Stomach (tissue), 9 donors: ENCODE results near the gene GBP6. TPM values are rescaled to one million over a fixed set of nuclear protein-coding genes. Genes with fewer than 3 reads are reported as not detected.
"Not testable (repeated sequence)": the region's sequence is repeated elsewhere in the genome, so short reads cannot be mapped to it uniquely, and the experiment has no call there.

Experiments
- DNase-seq, 2 donors: peaks; one replicate each; pipeline versions ENCODE4 v3.0.0 to v3.0.0-alpha.2; 2013 to 2019
- H3K27ac ChIP-seq, 5 donors: fragments of 200-600 bp in 4 of 5; sonication (generic) in 4 of 5; one replicate each; pipeline ENCODE4 v1.5.1; 2013 to 2019; ENCODE audit warnings: mild to moderate bottlenecking in 1 of 5, moderate library complexity in 1 of 5
- H3K27me3 ChIP-seq, 3 donors: fragments of 200-600 bp; sonication (generic); one replicate each; pipeline ENCODE4 v1.5.1; 2017 to 2019; ENCODE audit warnings: mixed run types in 1 of 3
- H3K36me3 ChIP-seq, 4 donors: fragments of 200-600 bp; sonication (generic); 1 replicate in 3 of 4; 2 replicates in 1 of 4; pipeline ENCODE4 v1.5.1; 2016 to 2019
- H3K4me1 ChIP-seq, 4 donors: fragments of 200-600 bp; sonication (generic); one replicate each; pipeline ENCODE4 v1.5.1; 2016 to 2019
- H3K4me3 ChIP-seq, 4 donors: fragments of 200-600 bp; sonication (generic) in 3 of 4; one replicate each; pipeline ENCODE4 v1.5.1; 2016 to 2019; ENCODE audit warnings: mild to moderate bottlenecking in 1 of 4
- H3K9me3 ChIP-seq, 4 donors: fragments of 200-600 bp; sonication (generic); one replicate each; pipeline ENCODE4 v1.5.1; 2016 to 2019
- CTCF ChIP-seq, 7 experiments: fragments of 450-650 bp in 4 of 7; fragments of 200-600 bp in 3 of 7; sonication (generic) in 3 of 7; IDR thresholded peaks; one replicate each; pipeline ENCODE4 v1.5.1; 2016 to 2019; ENCODE audit warnings: antibody characterized with exemption in 7 of 7, control low read depth in 2 of 7, mild to moderate bottlenecking in 1 of 7
- EP300 ChIP-seq: sonication (generic); formaldehyde crosslinking; IDR thresholded peaks from one replicate; pipeline ENCODE4 v1.6.1; 2017; ENCODE audit warnings: antibody characterized with exemption
- POLR2A ChIP-seq, 4 donors: fragments of 450-650 bp; IDR thresholded peaks; one replicate each; pipeline ENCODE4 v1.6.1; 2016; ENCODE audit warnings: antibody characterized with exemption in 4 of 4, control low read depth in 2 of 4, mild to moderate bottlenecking in 1 of 4, moderate library complexity in 1 of 4
- POLR2AphosphoS5 ChIP-seq, 3 donors: sonication (generic); formaldehyde crosslinking; IDR thresholded peaks; one replicate each; pipeline ENCODE4 v1.6.1; 2016; ENCODE audit warnings: antibody characterized with exemption in 3 of 3
- WGBS, 5 donors: extraction: QIAGEN DNeasy Blood & Tissue Kit in 3 of 5; methylation state at CpG; one replicate each; pipeline versions ENCODE4 v1.1.5 to v1.1.7; 2013 to 2018; 5-methylcytosine and 5-hydroxymethylcytosine counted together
- intact Hi-C: fragments of 100-400 bp; cut with DNase I; formaldehyde crosslinking; loops from one replicate; pipeline ENCODE4 v1.15.1; 2023; ENCODE audit warnings: low total_unique reads
- polyA plus RNA-seq, 3 donors: library from polyadenylated mRNA; stranded (reverse); fragments of 200-250 nt; gene quantifications; one replicate each; pipeline ENCODE4 v1.2.3, GENCODE V29; 2013
- total RNA-seq, 5 donors: library from RNA; depleted of rRNA; stranded (reverse); fragments of >200 nt; gene quantifications; one replicate each; pipeline versions ENCODE4 v1.1.0 to v1.2.3, GENCODE V29; 2014 to 2016
- donor health status: healthy with polysubstance abuse.
- donor health status: Bipolar disorder and iron deficiency.
- donor health status: healthy.

The GBP6 gene
- total and polyA plus RNA-seq, 8 donors: 0.46 to 50.8 (median 1.1) TPM; not detected in 5

DNA sequence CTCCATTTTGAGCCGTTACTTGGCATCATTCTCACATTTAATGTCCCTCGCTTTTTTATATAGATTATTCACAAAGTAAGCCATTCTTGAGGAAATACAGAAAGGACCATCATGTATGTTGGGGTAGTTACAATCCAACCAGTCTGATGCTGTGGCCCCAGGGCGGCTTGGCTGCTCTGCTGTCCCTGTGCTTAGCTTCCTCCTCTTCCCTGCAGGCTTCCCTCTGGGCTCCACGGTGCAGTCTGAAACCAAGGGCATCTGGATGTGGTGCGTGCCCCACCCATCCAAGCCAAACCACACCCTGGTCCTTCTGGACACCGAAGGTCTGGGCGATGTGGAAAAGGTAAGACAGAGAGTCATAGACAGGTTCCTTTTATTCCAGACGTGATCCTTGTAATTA is 5.5 kb downstream of the GBP6 start:
- WGBS, 5 donors: 84 to 92% (median 90%) methylated on average over 8 of the region's 8 CpGs
- no peak overlapping the region for H3K27ac ChIP-seq
- no peaks in the 10 kb centered on the region for H3K9me3 ChIP-seq
- no peaks in the 10 kb centered on the region for H3K36me3 ChIP-seq
- H3K4me3 ChIP-seq: no peak overlapping the region
- no peak for DNase-seq
- no peaks in the 10 kb centered on the region for H3K4me1 ChIP-seq
- no peak for TF ChIP-seq EP300
- no peak for TF ChIP-seq CTCF (IDR thresholded peaks at IDR 0.05)
- no peak for TF ChIP-seq POLR2A (IDR thresholded peaks at IDR 0.05)
- TF ChIP-seq POLR2AphosphoS5 (IDR thresholded peaks at IDR 0.05): no peak
- H3K27me3 ChIP-seq: no peaks in the 10 kb centered on the region
- intact Hi-C loops: loop anchor here (10.0 kb wide), 1 partner anchor 365 kb away; no protein-coding TSS in a partner anchor

GRCh38 chr1:89373810-89374209 is 10.0 kb downstream of the GBP6 start:
- H3K36me3 ChIP-seq, DNase-seq, H3K4me1 ChIP-seq, H3K27ac ChIP-seq, H3K27me3 ChIP-seq, intact Hi-C loops, H3K9me3 ChIP-seq, H3K4me3 ChIP-seq: not testable (repeated sequence)
- 80 to 91% (median 88%) methylated on average over 4 of the region's 4 CpGs for WGBS, 5 donors

DNA sequence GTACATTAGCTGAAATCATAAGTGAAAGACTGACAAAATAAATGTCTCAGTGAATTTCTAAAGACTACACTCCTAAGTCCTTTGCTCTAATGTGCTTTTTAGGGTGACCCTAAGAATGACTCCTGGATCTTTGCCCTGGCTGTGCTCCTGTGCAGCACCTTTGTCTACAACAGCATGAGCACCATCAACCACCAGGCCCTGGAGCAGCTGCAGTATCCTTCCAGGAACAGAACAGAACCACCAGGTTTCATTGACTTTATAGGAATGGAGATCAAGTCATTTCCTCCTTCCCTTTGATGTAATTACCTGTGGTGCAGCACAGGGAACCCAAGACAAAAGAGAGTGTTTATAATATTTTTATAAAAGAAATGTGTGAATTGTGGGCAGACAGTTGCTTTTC is 14.1 kb downstream of the GBP6 start:
- Histone ChIP-seq H3K9me3 (no peaks in the 10 kb centered on the region), H3K4me3 (no peak overlapping the region), H3K27me3 (no peaks in the 10 kb centered on the region), H3K27ac (no peak overlapping the region), H3K36me3 (no peaks in the 10 kb centered on the region), H3K4me1 (no peaks in the 10 kb centered on the region)
- TF ChIP-seq CTCF (IDR thresholded peaks at IDR 0.05): no peak
- no peak for TF ChIP-seq EP300
- TF ChIP-seq POLR2A (IDR thresholded peaks at IDR 0.05): no peak
- TF ChIP-seq POLR2AphosphoS5 (IDR thresholded peaks at IDR 0.05): no peak
- intact Hi-C loops: no loop called here
- no peak for DNase-seq

GRCh38 chr1:89381618-89382017 is 17.8 kb downstream of the GBP6 start:
- no peaks in the 10 kb centered on the region for H3K36me3 ChIP-seq
- intact Hi-C loops: no loop called here
- H3K4me3 ChIP-seq: no peak overlapping the region
- WGBS, 5 donors: 91 to 96% (median 93%) methylated on average over 6 of the region's 6 CpGs
- no peak for TF ChIP-seq POLR2AphosphoS5 (IDR thresholded peaks at IDR 0.05)
- no peak for TF ChIP-seq POLR2A (IDR thresholded peaks at IDR 0.05)
- no peak for TF ChIP-seq CTCF (IDR thresholded peaks at IDR 0.05)
- no peak for TF ChIP-seq EP300
- no peak overlapping the region for H3K27ac ChIP-seq
- no peaks in the 10 kb centered on the region for H3K27me3 ChIP-seq
- no peak for DNase-seq
- no peaks in the 10 kb centered on the region for H3K9me3 ChIP-seq
- H3K4me1 ChIP-seq: no peaks in the 10 kb centered on the region

- intact Hi-C loops: no loop called here
- no peaks in the 10 kb centered on the region for H3K27me3 ChIP-seq
- DNase-seq: no peak
Observed at GRCh38 chr1:89382479-89382878, 18.6 kb downstream of the GBP6 start.

More at GRCh38 chr1:89382479-89382878, 18.6 kb downstream of the GBP6 start:
- Histone ChIP-seq H3K9me3 (no peaks in the 10 kb centered on the region), H3K4me3 (no peak overlapping the region), H3K36me3 (no peaks in the 10 kb centered on the region), H3K27ac (no peak overlapping the region), H3K4me1 (no peaks in the 10 kb centered on the region)
- TF ChIP-seq EP300 (no peak), CTCF (IDR thresholded peaks at IDR 0.05) (no peak), POLR2AphosphoS5 (IDR thresholded peaks at IDR 0.05) (no peak), POLR2A (IDR thresholded peaks at IDR 0.05) (no peak)
